Mesothelial cell of epicardium (in vitro differentiated cells): ENCODE data around the gene CREBL2. TPM values are rescaled to one million over a fixed set of nuclear protein-coding genes. Genes with fewer than 3 reads are reported as not detected.
"Not testable (repeated sequence)": the region's sequence is repeated elsewhere in the genome, so short reads cannot be mapped to it uniquely, and the experiment has no call there.

Source experiments
- DNase-seq, 2 experiments: peaks; one replicate each; pipeline ENCODE4 v3.0.0; 2021; ENCODE audit warnings: low spot score in 2 of 2; ENCODE audit not compliant: unreplicated experiment in 2 of 2
- H3K27ac Mint-ChIP-seq: 2 replicates; pipeline ENCODE4 v1.8.0; 2021; ENCODE audit warnings: mixed read lengths
- H3K27me3 Mint-ChIP-seq: 2 replicates; pipeline ENCODE4 v1.8.0; 2021; ENCODE audit warnings: low read depth, mixed read lengths
- H3K36me3 Mint-ChIP-seq: 2 replicates; pipeline ENCODE4 v1.8.0; 2021; ENCODE audit warnings: mixed read lengths
- H3K4me1 Mint-ChIP-seq: 2 replicates; pipeline ENCODE4 v1.8.0; 2021; ENCODE audit warnings: mixed read lengths
- H3K4me3 Mint-ChIP-seq: 2 replicates; pipeline ENCODE4 v1.8.0; 2021; ENCODE audit warnings: mild to moderate bottlenecking, moderate library complexity, mixed read lengths
- H3K9me3 Mint-ChIP-seq: 2 replicates; pipeline ENCODE4 v1.8.0; 2021; ENCODE audit warnings: mixed read lengths
- CTCF ChIP-seq: fragments of 200-600 bp; sonication (generic); IDR thresholded peaks from one replicate; pipeline ENCODE4 v1.5.0; 2021; ENCODE audit warnings: antibody characterized with exemption; ENCODE audit not compliant: unreplicated experiment
- total RNA-seq: library from RNA; stranded (reverse); gene quantifications from 3 replicates; pipeline ENCODE4 v1.2.1, GENCODE V29; 2021

The CREBL2 gene
- total RNA-seq, 1 donor from 2014 or later = 8.0 TPM

- Mint-ChIP-seq H3K27ac (no peak overlapping the region), H3K27me3 (no peaks in the 10 kb centered on the region), H3K4me1 (no peaks in the 10 kb centered on the region), H3K36me3 (peaks cover 57% of the 10 kb centered on the region), H3K4me3 (no peak overlapping the region), H3K9me3 (peaks cover 18% of the 10 kb centered on the region)
- DNase-seq = no peak
- TF ChIP-seq CTCF = no peak
Observed at GRCh38 chr12:12641650-12642049, 30.0 kb downstream of the CREBL2 start.

- Mint-ChIP-seq H3K27me3 (no peaks in the 10 kb centered on the region), H3K4me3 (no peak overlapping the region), H3K36me3 (peaks cover 59% of the 10 kb centered on the region), H3K9me3 (peaks cover 29% of the 10 kb centered on the region), H3K27ac (no peak overlapping the region), H3K4me1 (no peaks in the 10 kb centered on the region)
- no peak for TF ChIP-seq CTCF
- DNase-seq = no peak
Observed at GRCh38 chr12:12642916-12643315, 31.2 kb downstream of the CREBL2 start.

GRCh38 chr12:12645485-12645884 lies 33.8 kb downstream of the CREBL2 start:
- peak; percentile 33 for TF ChIP-seq CTCF
- Mint-ChIP-seq H3K4me1 (no peaks in the 10 kb centered on the region), H3K27ac (no peak overlapping the region), H3K9me3 (peaks cover 40% of the 10 kb centered on the region), H3K27me3 (no peaks in the 10 kb centered on the region), H3K36me3 (peaks cover 42% of the 10 kb centered on the region), H3K4me3 (no peak overlapping the region)
- DNase-seq = no peak

- not testable (repeated sequence) for H3K4me1 Mint-ChIP-seq, H3K27me3 Mint-ChIP-seq, H3K27ac Mint-ChIP-seq, DNase-seq, H3K4me3 Mint-ChIP-seq
- peaks cover 39% of the 10 kb centered on the region for H3K36me3 Mint-ChIP-seq
- H3K9me3 Mint-ChIP-seq = peaks cover 39% of the 10 kb centered on the region
Observed at GRCh38 chr12:12645968-12646367, 34.3 kb downstream of the CREBL2 start.

- H3K9me3 Mint-ChIP-seq = peaks cover 39% of the 10 kb centered on the region
- peaks cover 36% of the 10 kb centered on the region for H3K36me3 Mint-ChIP-seq
- no peaks in the 10 kb centered on the region for H3K4me1 Mint-ChIP-seq
- H3K4me3 Mint-ChIP-seq = no peak overlapping the region
- no peak for TF ChIP-seq CTCF
- no peak overlapping the region for H3K27ac Mint-ChIP-seq
- no peaks in the 10 kb centered on the region for H3K27me3 Mint-ChIP-seq
- DNase-seq = no peak
Observed at GRCh38 chr12:12646483-12647072, 34.9 kb downstream of the CREBL2 start.

- no peak overlapping the region for H3K27ac Mint-ChIP-seq
- no peaks in the 10 kb centered on the region for H3K4me1 Mint-ChIP-seq
- H3K4me3 Mint-ChIP-seq = no peak overlapping the region
- H3K9me3 Mint-ChIP-seq = peaks cover 43% of the 10 kb centered on the region
- H3K36me3 Mint-ChIP-seq = peaks cover 22% of the 10 kb centered on the region
- no peaks in the 10 kb centered on the region for H3K27me3 Mint-ChIP-seq
- no peak for DNase-seq
- TF ChIP-seq CTCF = no peak
Observed at GRCh38 chr12:12648284-12648683, 36.6 kb downstream of the CREBL2 start.
